NK-92 (cell line): Measurements from ENCODE around the gene CTCFL.
"Not testable (repeated sequence)": the region's sequence is repeated elsewhere in the genome, so short reads cannot be mapped to it uniquely, and the experiment has no call there.

ENCODE experiments used
- DNase-seq: peaks from one replicate; lab custom pipeline; 2025; ENCODE audit not compliant: unreplicated experiment; lab: John Stamatoyannopoulos, UW

The CTCFL gene

GRCh38 chr20:57536771-57537724 lies 12.1 kb upstream of the CTCFL start:
- DNase-seq = no peak

GRCh38 chr20:57536120-57536708 lies 11.3 kb upstream of the CTCFL start:
- DNase-seq = no peak

- DNase-seq = no peak
Measured at GRCh38 chr20:57535297-57535696, 10.4 kb upstream of the CTCFL start.

GRCh38 chr20:57532104-57532503 lies 7.2 kb upstream of the CTCFL start:
- no peak for DNase-seq

- DNase-seq = no peak
Measured at GRCh38 chr20:57530327-57530981, 5.5 kb upstream of the CTCFL start.

GRCh38 chr20:57529810-57530209 lies 4.9 kb upstream of the CTCFL start:
- DNase-seq = no peak

- no peak for DNase-seq
Measured at GRCh38 chr20:57529160-57529585, 4.2 kb upstream of the CTCFL start.

GRCh38 chr20:57528148-57528547 lies 3.2 kb upstream of the CTCFL start:
- no peak for DNase-seq

GRCh38 chr20:57527728-57528127 lies 2.8 kb upstream of the CTCFL start:
- no peak for DNase-seq

GRCh38 chr20:57526885-57527460 lies 2.0 kb upstream of the CTCFL start:
- DNase-seq = no peak

GRCh38 chr20:57526087-57526884 lies 1.3 kb upstream of the CTCFL start:
- DNase-seq = no peak

- DNase-seq = no peak
Measured at GRCh38 chr20:57525328-57526086, 567 bp upstream of the CTCFL start.

- DNase-seq = no peak
Measured at GRCh38 chr20:57523782-57524181, 1.2 kb downstream of the CTCFL start.

- no peak for DNase-seq
Measured at GRCh38 chr20:57522380-57523140, 2.4 kb downstream of the CTCFL start.

GRCh38 chr20:57517904-57518303 lies 7.0 kb downstream of the CTCFL start:
- no peak for DNase-seq

- DNase-seq = no peak
Measured at GRCh38 chr20:57514273-57514751, 10.6 kb downstream of the CTCFL start.

GRCh38 chr20:57513199-57513598 lies 11.7 kb downstream of the CTCFL start:
- no peak for DNase-seq

GRCh38 chr20:57512432-57512831 lies 12.5 kb downstream of the CTCFL start:
- DNase-seq = no peak

- DNase-seq = not testable (repeated sequence)
Measured at GRCh38 chr20:57511709-57512108, 13.2 kb downstream of the CTCFL start.
